SK-N-SH treated with all-trans-retinoic acid at 6 μM for 48 hours (cell line): ENCODE data around the gene MAPKAPK5.

Experiments used
- ATAC-seq: fragments of 200-7000 bp; cut with Tn5 transposase; 3 replicates; pipeline ENCODE4 v1.9.1; 2020; ENCODE audit warnings: mild to moderate bottlenecking, moderate library complexity
- ARNTL ChIP-seq: fragments of 450-650 bp; formaldehyde crosslinking; IDR thresholded peaks from 2 replicates; pipeline ENCODE4 v1.5.0; 2020; ENCODE audit warnings: low read depth, mild to moderate bottlenecking, moderate library complexity, borderline replicate concordance
- BACH2 ChIP-seq: fragments of 250-450 bp; sonication (Bioruptor Pico); IDR thresholded peaks from 2 replicates; pipeline ENCODE4 v1.9.0; 2021; ENCODE audit warnings: mild to moderate bottlenecking, borderline replicate concordance
- ESRRG ChIP-seq: fragments of 250-450 bp; sonication (Bioruptor Pico); IDR thresholded peaks from 2 replicates; pipeline ENCODE4 v1.6.1; 2021; ENCODE audit warnings: mild to moderate bottlenecking
- GLIS3 ChIP-seq: fragments of 250-450 bp; sonication (Bioruptor Pico); IDR thresholded peaks from 2 replicates; pipeline ENCODE4 v1.5.0; 2020; ENCODE audit warnings: mild to moderate bottlenecking, moderate library complexity
- ISL1 ChIP-seq: fragments of 250-450 bp; sonication (Bioruptor Pico); IDR thresholded peaks from 2 replicates; pipeline ENCODE4 v2.1.2; 2022; ENCODE audit warnings: mild to moderate bottlenecking, moderate library complexity
- OSR1 ChIP-seq: fragments of 250-450 bp; sonication (Bioruptor Pico); IDR thresholded peaks from 2 replicates; pipeline ENCODE4 v1.8.0; 2022; ENCODE audit warnings: moderate library complexity, mild to moderate bottlenecking, inconsistent platforms
- PPARA ChIP-seq: fragments of 250-450 bp; sonication (Bioruptor Pico); IDR thresholded peaks from 2 replicates; pipeline ENCODE4 v1.5.0; 2020; ENCODE audit warnings: mild to moderate bottlenecking, borderline replicate concordance
- RARB ChIP-seq: fragments of 250-450 bp; sonication (Bioruptor Pico); IDR thresholded peaks from 2 replicates; pipeline ENCODE4 v1.8.0; 2021; ENCODE audit warnings: mild to moderate bottlenecking, moderate library complexity
- TCF4 ChIP-seq: fragments of 250-450 bp; sonication (Bioruptor Pico); IDR thresholded peaks from 2 replicates; pipeline ENCODE4 v1.8.0; 2021; ENCODE audit warnings: mild to moderate bottlenecking, moderate library complexity, borderline replicate concordance
- TOX ChIP-seq: fragments of 250-450 bp; sonication (Bioruptor Pico); IDR thresholded peaks from 2 replicates; pipeline ENCODE4 v1.8.0; 2021; ENCODE audit warnings: mild to moderate bottlenecking, moderate library complexity, borderline replicate concordance
- TSHZ2 ChIP-seq: fragments of 250-450 bp; sonication (Bioruptor Pico); IDR thresholded peaks from 2 replicates; pipeline ENCODE4 v1.5.0; 2020; ENCODE audit warnings: mild to moderate bottlenecking, moderate library complexity
- ZC3H10 ChIP-seq: fragments of 250-450 bp; sonication (Bioruptor Pico); IDR thresholded peaks from 2 replicates; pipeline ENCODE4 v1.5.1; 2021; ENCODE audit warnings: mild to moderate bottlenecking, moderate library complexity
- ZFP3 ChIP-seq: fragments of 250-450 bp; sonication (Bioruptor Pico); IDR thresholded peaks from 2 replicates; pipeline ENCODE4 v1.5.0; 2020; ENCODE audit warnings: mild to moderate bottlenecking, moderate library complexity
- ZNF565 ChIP-seq: fragments of 450-650 bp; formaldehyde crosslinking; conservative IDR thresholded peaks from 2 replicates; pipeline ENCODE4 v1.5.0; 2020; ENCODE audit warnings: low read depth, mild to moderate bottlenecking, moderate library complexity
- ZNF70 ChIP-seq: fragments of 450-650 bp; formaldehyde crosslinking; IDR thresholded peaks from 2 replicates; pipeline ENCODE4 v1.5.0; 2020; ENCODE audit warnings: mild to moderate bottlenecking, moderate library complexity
- ZNF8 ChIP-seq: fragments of 450-650 bp; formaldehyde crosslinking; IDR thresholded peaks from 2 replicates; pipeline ENCODE4 v1.5.0; 2020; ENCODE audit warnings: mild to moderate bottlenecking, moderate library complexity
- TF ChIP-seq, protein P1 (sequence below): fragments of 250-450 bp; sonication (Bioruptor Pico); IDR thresholded peaks from 2 replicates; pipeline ENCODE4 v1.5.1; 2021; ENCODE audit warnings: mild to moderate bottlenecking, moderate library complexity
- TF ChIP-seq, protein P2 (sequence below): fragments of 250-450 bp; sonication (Bioruptor Pico); IDR thresholded peaks from 2 replicates; pipeline ENCODE4 v1.8.0; 2020; ENCODE audit warnings: mild to moderate bottlenecking, moderate library complexity, borderline replicate concordance

The MAPKAPK5 gene

GRCh38 chr12:111937429-111937828, 95.4 kb downstream of the MAPKAPK5 start (continued):
- TF ChIP-seq, protein P1, sequence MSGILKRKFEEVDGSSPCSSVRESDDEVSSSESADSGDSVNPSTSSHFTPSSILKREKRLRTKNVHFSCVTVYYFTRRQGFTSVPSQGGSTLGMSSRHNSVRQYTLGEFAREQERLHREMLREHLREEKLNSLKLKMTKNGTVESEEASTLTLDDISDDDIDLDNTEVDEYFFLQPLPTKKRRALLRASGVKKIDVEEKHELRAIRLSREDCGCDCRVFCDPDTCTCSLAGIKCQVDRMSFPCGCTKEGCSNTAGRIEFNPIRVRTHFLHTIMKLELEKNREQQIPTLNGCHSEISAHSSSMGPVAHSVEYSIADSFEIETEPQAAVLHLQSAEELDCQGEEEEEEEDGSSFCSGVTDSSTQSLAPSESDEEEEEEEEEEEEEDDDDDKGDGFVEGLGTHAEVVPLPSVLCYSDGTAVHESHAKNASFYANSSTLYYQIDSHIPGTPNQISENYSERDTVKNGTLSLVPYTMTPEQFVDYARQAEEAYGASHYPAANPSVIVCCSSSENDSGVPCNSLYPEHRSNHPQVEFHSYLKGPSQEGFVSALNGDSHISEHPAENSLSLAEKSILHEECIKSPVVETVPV (CRISPR knock-in tag) = no peak
- TF ChIP-seq ZNF565 (CRISPR knock-in tag) (no peak), OSR1 (CRISPR knock-in tag) (no peak), ZNF70 (CRISPR knock-in tag) (no peak), TSHZ2 (CRISPR knock-in tag) (no peak), ARNTL (CRISPR knock-in tag) (no peak)
- TF ChIP-seq, all 23 proteins: peak for 0

DNA sequence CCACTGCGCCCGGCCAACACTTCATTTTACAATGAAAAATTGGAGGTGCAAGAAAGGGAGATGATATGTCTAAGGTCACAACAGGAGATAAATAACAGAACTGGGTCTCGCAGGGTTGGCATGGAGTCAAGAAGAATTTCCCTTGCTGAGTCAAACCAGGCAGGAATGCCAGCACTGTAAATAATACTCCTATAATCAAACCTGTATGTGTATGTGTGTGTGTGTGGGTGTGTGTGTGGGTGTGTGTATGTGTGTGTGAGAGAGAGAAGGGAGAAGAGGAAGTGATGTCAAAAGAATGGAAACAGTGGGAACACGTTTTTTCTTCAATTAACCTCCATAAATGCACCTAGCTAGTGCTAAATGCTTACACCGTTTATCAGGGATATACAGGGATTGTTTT, 100.5 kb downstream of the MAPKAPK5 start:
- peak; percentile 79 for ATAC-seq
- TF ChIP-seq ZC3H10 (CRISPR knock-in tag) = no peak
- no peak for TF ChIP-seq TSHZ2 (CRISPR knock-in tag)
- peak; percentile 51 for TF ChIP-seq ISL1 (CRISPR knock-in tag)
- no peak for TF ChIP-seq ESRRG
- no peak for TF ChIP-seq ARNTL (CRISPR knock-in tag)
- TF ChIP-seq RARB (CRISPR knock-in tag) = no peak
- TF ChIP-seq, protein P2, sequence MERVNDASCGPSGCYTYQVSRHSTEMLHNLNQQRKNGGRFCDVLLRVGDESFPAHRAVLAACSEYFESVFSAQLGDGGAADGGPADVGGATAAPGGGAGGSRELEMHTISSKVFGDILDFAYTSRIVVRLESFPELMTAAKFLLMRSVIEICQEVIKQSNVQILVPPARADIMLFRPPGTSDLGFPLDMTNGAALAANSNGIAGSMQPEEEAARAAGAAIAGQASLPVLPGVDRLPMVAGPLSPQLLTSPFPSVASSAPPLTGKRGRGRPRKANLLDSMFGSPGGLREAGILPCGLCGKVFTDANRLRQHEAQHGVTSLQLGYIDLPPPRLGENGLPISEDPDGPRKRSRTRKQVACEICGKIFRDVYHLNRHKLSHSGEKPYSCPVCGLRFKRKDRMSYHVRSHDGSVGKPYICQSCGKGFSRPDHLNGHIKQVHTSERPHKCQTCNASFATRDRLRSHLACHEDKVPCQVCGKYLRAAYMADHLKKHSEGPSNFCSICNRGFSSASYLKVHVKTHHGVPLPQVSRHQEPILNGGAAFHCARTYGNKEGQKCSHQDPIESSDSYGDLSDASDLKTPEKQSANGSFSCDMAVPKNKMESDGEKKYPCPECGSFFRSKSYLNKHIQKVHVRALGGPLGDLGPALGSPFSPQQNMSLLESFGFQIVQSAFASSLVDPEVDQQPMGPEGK (CRISPR knock-in tag) = no peak
- TF ChIP-seq ZFP3 = 0 out of 2 replicates have a peak, but pooled peaks have one; percentile 9

DNA sequence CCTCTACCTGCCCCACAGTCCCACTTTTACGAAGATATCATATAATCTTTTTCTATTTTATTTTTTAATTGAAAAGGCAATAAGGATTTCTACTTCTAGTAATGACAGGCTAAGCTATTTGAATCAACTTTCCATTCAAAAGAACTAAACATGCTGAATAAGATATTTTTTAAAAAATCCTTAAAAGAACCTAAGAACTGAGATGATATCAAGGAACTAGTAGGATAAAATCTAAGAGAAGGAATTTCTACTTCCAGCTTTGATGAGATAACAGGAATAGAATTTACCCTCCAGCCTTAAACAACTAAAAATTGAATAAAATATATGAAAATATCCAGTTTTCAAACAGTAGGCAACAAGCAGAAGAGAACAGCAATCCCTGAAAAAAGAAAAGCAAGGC, 101.9 kb downstream of the MAPKAPK5 start:
- no peak for TF ChIP-seq ZFP3
- no peak for TF ChIP-seq TCF4 (CRISPR knock-in tag)
- no peak for TF ChIP-seq GLIS3 (CRISPR knock-in tag)
- no peak for TF ChIP-seq ISL1 (CRISPR knock-in tag)
- no peak for TF ChIP-seq ZC3H10 (CRISPR knock-in tag)
- TF ChIP-seq TSHZ2 (CRISPR knock-in tag) = no peak
- TF ChIP-seq, protein P1 (CRISPR knock-in tag) = no peak
- TF ChIP-seq, protein P2 (CRISPR knock-in tag) = no peak
- TF ChIP-seq TOX (CRISPR knock-in tag) = no peak
- no peak for TF ChIP-seq ZNF8 (CRISPR knock-in tag)
- no peak for TF ChIP-seq BACH2 (CRISPR knock-in tag)
- TF ChIP-seq ZNF70 (CRISPR knock-in tag) = no peak
- TF ChIP-seq PPARA (CRISPR knock-in tag) = no peak
- no peak for ATAC-seq
